Measurements from ENCODE around the gene RAMP3.

DNA sequence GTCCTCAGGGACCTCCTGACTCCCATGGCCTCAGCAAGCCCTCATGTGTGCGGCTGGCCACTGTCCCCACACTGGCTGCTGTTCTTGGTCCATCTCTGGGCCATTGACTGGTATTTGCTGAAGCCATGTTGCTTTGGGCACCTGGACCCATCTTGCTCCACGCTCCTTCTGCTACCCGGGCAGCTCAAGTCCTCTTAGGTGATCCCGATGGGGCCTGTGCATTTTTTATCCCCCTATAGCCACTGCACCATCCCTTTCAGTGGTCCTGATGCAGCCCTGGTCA, 16.7 kb downstream of the RAMP3 start:
- TF ChIP-seq, protein P1, sequence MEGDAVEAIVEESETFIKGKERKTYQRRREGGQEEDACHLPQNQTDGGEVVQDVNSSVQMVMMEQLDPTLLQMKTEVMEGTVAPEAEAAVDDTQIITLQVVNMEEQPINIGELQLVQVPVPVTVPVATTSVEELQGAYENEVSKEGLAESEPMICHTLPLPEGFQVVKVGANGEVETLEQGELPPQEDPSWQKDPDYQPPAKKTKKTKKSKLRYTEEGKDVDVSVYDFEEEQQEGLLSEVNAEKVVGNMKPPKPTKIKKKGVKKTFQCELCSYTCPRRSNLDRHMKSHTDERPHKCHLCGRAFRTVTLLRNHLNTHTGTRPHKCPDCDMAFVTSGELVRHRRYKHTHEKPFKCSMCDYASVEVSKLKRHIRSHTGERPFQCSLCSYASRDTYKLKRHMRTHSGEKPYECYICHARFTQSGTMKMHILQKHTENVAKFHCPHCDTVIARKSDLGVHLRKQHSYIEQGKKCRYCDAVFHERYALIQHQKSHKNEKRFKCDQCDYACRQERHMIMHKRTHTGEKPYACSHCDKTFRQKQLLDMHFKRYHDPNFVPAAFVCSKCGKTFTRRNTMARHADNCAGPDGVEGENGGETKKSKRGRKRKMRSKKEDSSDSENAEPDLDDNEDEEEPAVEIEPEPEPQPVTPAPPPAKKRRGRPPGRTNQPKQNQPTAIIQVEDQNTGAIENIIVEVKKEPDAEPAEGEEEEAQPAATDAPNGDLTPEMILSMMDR (IDR thresholded peaks at IDR 0.05): no peak
- no peak for TF ChIP-seq POLR2A (IDR thresholded peaks at IDR 0.05)
- no peak for TF ChIP-seq EP300 (IDR thresholded peaks at IDR 0.05)
